ENCODE results near the gene PKN3. TPM values are rescaled to one million over a fixed set of nuclear protein-coding genes. Genes with fewer than 3 reads are reported as not detected.

PKN3 gene
- total RNA-seq, 1 experiment from 2014 or later: 7.8 TPM

GRCh38 chr9:128757602-128758001, 55.3 kb downstream of the PKN3 start:
- ChIA-PET CTCF (no interaction called here), POLR2A (ENCODE audit: unreplicated experiment) (no interaction called here)
- DNase-seq: no peak

GRCh38 chr9:128762671-128763449, 60.6 kb downstream of the PKN3 start:
- intact Hi-C loops (cut with micrococcal nuclease): no loop called here
- Histone ChIP-seq H3K4me2 (ENCODE audit: low read length) (no peak overlapping the region), H2AFZ (ENCODE audit: low read length) (no peak overlapping the region), H3K9ac (ENCODE audit: low read length) (no peak overlapping the region), H3K9me2 (replicated peaks; ENCODE audit: low read length) (no peaks in the 10 kb centered on the region), H3K79me2 (ENCODE audit: low read length) (no peaks in the 10 kb centered on the region), H3F3A (ENCODE audit: low read length, unreplicated experiment) (no peaks in the 10 kb centered on the region), H3K9me3 (ENCODE audit: low read length) (no peaks in the 10 kb centered on the region), H3K36me3 (ENCODE audit: low read depth, low read length) (no peaks in the 10 kb centered on the region), H3K27ac (ENCODE audit: low read length) (no peak overlapping the region), H4K20me1 (ENCODE audit: low read length) (no peaks in the 10 kb centered on the region), H3K4me3 (ENCODE audit: low read length) (no peak overlapping the region), H3K27me3 (ENCODE audit: low read length) (no peaks in the 10 kb centered on the region), H3K4me1 (ENCODE audit: insufficient read depth, low read length) (no peaks in the 10 kb centered on the region)
- DNase-seq (no peak), ATAC-seq (no peak)
- POLR2A ChIA-PET (ENCODE audit: unreplicated experiment): no interaction called here
- TF ChIP-seq EZH2 (IDR thresholded peaks at IDR 0.05; ENCODE audit: low read length, unreplicated experiment) (no peak), CTCF (conservative IDR thresholded peaks at IDR 0.05; ENCODE audit: low read depth, low read length) (no peak), EZH2phosphoT487 (IDR thresholded peaks at IDR 0.05; ENCODE audit: borderline replicate concordance, low read length) (no peak)
- CTCF ChIA-PET: no interaction called here
- BruUV-seq (replicated peaks): no TSS peak

More at GRCh38 chr9:128757602-128758001, 55.3 kb downstream of the PKN3 start:
- H3K4me1 ChIP-seq (ENCODE audit: insufficient read depth, low read length): no peaks in the 10 kb centered on the region
- H3K9me2 ChIP-seq (replicated peaks; ENCODE audit: low read length): no peaks in the 10 kb centered on the region
- H3F3A ChIP-seq (ENCODE audit: low read length, unreplicated experiment): no peaks in the 10 kb centered on the region
- no peaks in the 10 kb centered on the region for H3K9me3 ChIP-seq (ENCODE audit: low read length)
- H2AFZ ChIP-seq (ENCODE audit: low read length): no peak overlapping the region
- no peak overlapping the region for H3K27ac ChIP-seq (ENCODE audit: low read length)
- H3K36me3 ChIP-seq (ENCODE audit: low read depth, low read length): no peaks in the 10 kb centered on the region
- intact Hi-C loops (cut with micrococcal nuclease): no loop called here
- H3K4me2 ChIP-seq (ENCODE audit: low read length): no peak overlapping the region
- BruUV-seq (replicated peaks): no TSS peak
- TF ChIP-seq EZH2phosphoT487 (IDR thresholded peaks at IDR 0.05; ENCODE audit: borderline replicate concordance, low read length): no peak
- no peak for ATAC-seq
- H3K27me3 ChIP-seq (ENCODE audit: low read length): no peaks in the 10 kb centered on the region
- no peak overlapping the region for H3K9ac ChIP-seq (ENCODE audit: low read length)
- H3K79me2 ChIP-seq (ENCODE audit: low read length): no peaks in the 10 kb centered on the region
- H3K4me3 ChIP-seq (ENCODE audit: low read length): no peak overlapping the region
- H4K20me1 ChIP-seq (ENCODE audit: low read length): no peaks in the 10 kb centered on the region

- H3K27ac ChIP-seq (ENCODE audit: low read length): no peak overlapping the region
- no peaks in the 10 kb centered on the region for H3K36me3 ChIP-seq (ENCODE audit: low read depth, low read length)
- H3K9ac ChIP-seq (ENCODE audit: low read length): no peak overlapping the region
- H3K9me3 ChIP-seq (ENCODE audit: low read length): no peaks in the 10 kb centered on the region
- no peaks in the 10 kb centered on the region for H3K79me2 ChIP-seq (ENCODE audit: low read length)
- ChIA-PET CTCF (interaction anchor here (0.6 kb wide), 1 partner anchor 90 kb away, joined by 3 read pairs; no protein-coding TSS in a partner anchor), POLR2A (ENCODE audit: unreplicated experiment) (interaction anchor here (0.6 kb wide), 1 partner anchor 52 kb away, joined by 6 read pairs; no protein-coding TSS in a partner anchor)
- intact Hi-C loops (cut with micrococcal nuclease): no loop called here
- H3K27me3 ChIP-seq (ENCODE audit: low read length): no peaks in the 10 kb centered on the region
- H4K20me1 ChIP-seq (ENCODE audit: low read length): no peaks in the 10 kb centered on the region
- H3K4me3 ChIP-seq (ENCODE audit: low read length): no peak overlapping the region
- no peak overlapping the region for H2AFZ ChIP-seq (ENCODE audit: low read length)
- DNase-seq (no peak), ATAC-seq (no peak)
- no peaks in the 10 kb centered on the region for H3K9me2 ChIP-seq (replicated peaks; ENCODE audit: low read length)
- no TSS peak for BruUV-seq (replicated peaks)
- H3F3A ChIP-seq (ENCODE audit: low read length, unreplicated experiment): no peaks in the 10 kb centered on the region
- TF ChIP-seq CTCF (conservative IDR thresholded peaks at IDR 0.05; ENCODE audit: low read depth, low read length): no peak
- TF ChIP-seq EZH2phosphoT487 (IDR thresholded peaks at IDR 0.05; ENCODE audit: borderline replicate concordance, low read length): no peak
- TF ChIP-seq EZH2 (IDR thresholded peaks at IDR 0.05; ENCODE audit: low read length, unreplicated experiment): no peak
- no peak overlapping the region for H3K4me2 ChIP-seq (ENCODE audit: low read length)
- no peaks in the 10 kb centered on the region for H3K4me1 ChIP-seq (ENCODE audit: insufficient read depth, low read length)
Observed at GRCh38 chr9:128764361-128764760, 62.1 kb downstream of the PKN3 start.
